ENCODE data around the gene ITGB3.

Gene ITGB3

DNA sequence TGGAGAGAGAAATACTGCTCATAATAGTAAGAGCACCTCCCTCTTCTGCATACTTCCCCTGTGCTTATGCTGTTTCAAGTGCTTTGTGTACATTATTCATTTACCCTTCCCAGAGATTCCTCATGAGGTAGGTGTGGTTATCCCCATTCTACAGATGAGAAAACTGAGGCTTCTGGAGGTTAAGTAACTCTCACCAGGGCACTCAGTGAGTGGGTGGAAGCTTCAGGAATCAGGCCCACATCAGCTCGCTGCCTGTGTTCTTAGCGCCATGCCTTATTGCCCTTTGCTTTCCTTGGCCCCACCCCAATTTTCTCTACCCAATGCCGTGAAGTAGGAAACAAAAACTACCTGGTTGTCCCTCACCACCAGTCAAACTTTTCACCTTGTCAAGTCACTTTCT lies 18.1 kb upstream of the ITGB3 start:
- H3K4me3 ChIP-seq (ENCODE audit: low read depth, low read length): no peak overlapping the region
- in situ Hi-C loops (cut with HindIII; ENCODE audit: low sequenced_read_pairs): no loop called here
- no peak for DNase-seq (ENCODE audit: low read depth, low spot score)
- TF ChIP-seq, protein P1, sequence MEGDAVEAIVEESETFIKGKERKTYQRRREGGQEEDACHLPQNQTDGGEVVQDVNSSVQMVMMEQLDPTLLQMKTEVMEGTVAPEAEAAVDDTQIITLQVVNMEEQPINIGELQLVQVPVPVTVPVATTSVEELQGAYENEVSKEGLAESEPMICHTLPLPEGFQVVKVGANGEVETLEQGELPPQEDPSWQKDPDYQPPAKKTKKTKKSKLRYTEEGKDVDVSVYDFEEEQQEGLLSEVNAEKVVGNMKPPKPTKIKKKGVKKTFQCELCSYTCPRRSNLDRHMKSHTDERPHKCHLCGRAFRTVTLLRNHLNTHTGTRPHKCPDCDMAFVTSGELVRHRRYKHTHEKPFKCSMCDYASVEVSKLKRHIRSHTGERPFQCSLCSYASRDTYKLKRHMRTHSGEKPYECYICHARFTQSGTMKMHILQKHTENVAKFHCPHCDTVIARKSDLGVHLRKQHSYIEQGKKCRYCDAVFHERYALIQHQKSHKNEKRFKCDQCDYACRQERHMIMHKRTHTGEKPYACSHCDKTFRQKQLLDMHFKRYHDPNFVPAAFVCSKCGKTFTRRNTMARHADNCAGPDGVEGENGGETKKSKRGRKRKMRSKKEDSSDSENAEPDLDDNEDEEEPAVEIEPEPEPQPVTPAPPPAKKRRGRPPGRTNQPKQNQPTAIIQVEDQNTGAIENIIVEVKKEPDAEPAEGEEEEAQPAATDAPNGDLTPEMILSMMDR (IDR thresholded peaks at IDR 0.05; ENCODE audit: low read depth, low read length): no peak

GRCh38 chr17:47235923-47236322 lies 17.7 kb upstream of the ITGB3 start:
- TF ChIP-seq, protein P1 (IDR thresholded peaks at IDR 0.05; ENCODE audit: low read depth, low read length): no peak
- no peak overlapping the region for H3K4me3 ChIP-seq (ENCODE audit: low read depth, low read length)
- no peak for DNase-seq (ENCODE audit: low read depth, low spot score)
- in situ Hi-C loops (cut with HindIII; ENCODE audit: low sequenced_read_pairs): no loop called here

GRCh38 chr17:47237841-47238240 lies 15.8 kb upstream of the ITGB3 start:
- TF ChIP-seq, protein P1 (IDR thresholded peaks at IDR 0.05; ENCODE audit: low read depth, low read length): no peak
- DNase-seq (ENCODE audit: low read depth, low spot score): no peak
- in situ Hi-C loops (cut with HindIII; ENCODE audit: low sequenced_read_pairs): no loop called here
- H3K4me3 ChIP-seq (ENCODE audit: low read depth, low read length): no peak overlapping the region

GRCh38 chr17:47238321-47239010 lies 15.2 kb upstream of the ITGB3 start:
- no peak overlapping the region for H3K4me3 ChIP-seq (ENCODE audit: low read depth, low read length)
- in situ Hi-C loops (cut with HindIII; ENCODE audit: low sequenced_read_pairs): no loop called here
- TF ChIP-seq, protein P1 (IDR thresholded peaks at IDR 0.05; ENCODE audit: low read depth, low read length): no peak
- DNase-seq (ENCODE audit: low read depth, low spot score): no peak

- TF ChIP-seq, protein P1 (IDR thresholded peaks at IDR 0.05; ENCODE audit: low read depth, low read length): no peak
- H3K4me3 ChIP-seq (ENCODE audit: low read depth, low read length): no peak overlapping the region
- in situ Hi-C loops (cut with HindIII; ENCODE audit: low sequenced_read_pairs): no loop called here
- no peak for DNase-seq (ENCODE audit: low read depth, low spot score)
Observed at GRCh38 chr17:47239619-47239966, 14.0 kb upstream of the ITGB3 start.

GRCh38 chr17:47239967-47240651 lies 13.5 kb upstream of the ITGB3 start:
- in situ Hi-C loops (cut with HindIII; ENCODE audit: low sequenced_read_pairs): no loop called here
- TF ChIP-seq, protein P1 (IDR thresholded peaks at IDR 0.05; ENCODE audit: low read depth, low read length): no peak
- no peak overlapping the region for H3K4me3 ChIP-seq (ENCODE audit: low read depth, low read length)
- peak; percentile 95 for DNase-seq (ENCODE audit: low read depth, low spot score)

All from astrocyte of the spinal cord (primary cell).